ENCODE measurements around the gene EFHB. TPM values are rescaled to one million over a fixed set of nuclear protein-coding genes. Genes with fewer than 3 reads are reported as not detected.
A peak's percentile ranks its signal among the peaks of the same experiment; 100 is the strongest.

EFHB gene
- total and polyA plus RNA-seq, 10 of the 15 experiments (the other 5 are each of a cell fraction or from before 2014, with no cell fraction given): 0.12 to 0.95 (median 0.53) TPM; not detected in 3

DNA sequence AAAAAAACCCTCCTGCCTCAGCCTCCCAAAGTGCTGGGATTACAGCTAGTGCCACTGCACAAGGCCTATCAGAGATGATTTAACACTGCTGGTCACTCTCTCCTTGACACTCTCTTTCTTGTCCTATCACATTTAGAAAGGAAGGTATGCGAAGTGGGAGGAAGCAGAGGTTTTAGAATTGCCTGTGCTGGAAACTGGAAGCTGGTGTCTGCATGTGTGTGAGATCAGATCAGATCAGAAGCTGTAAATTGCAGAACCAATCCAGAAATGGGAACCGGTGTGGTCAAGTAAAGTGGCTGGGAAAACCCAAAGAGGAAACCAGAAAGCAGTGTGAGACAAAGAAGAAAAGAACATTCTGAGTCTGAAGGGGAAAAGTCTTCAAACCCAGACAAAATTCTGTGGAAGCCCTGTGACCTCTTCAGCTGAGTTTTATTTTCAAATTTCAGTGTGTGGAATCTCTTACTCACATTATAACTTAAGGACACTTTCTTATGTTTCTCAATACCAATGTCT, 2.8 kb downstream of the EFHB start (continued):
- TF ChIP-seq, protein P1, sequence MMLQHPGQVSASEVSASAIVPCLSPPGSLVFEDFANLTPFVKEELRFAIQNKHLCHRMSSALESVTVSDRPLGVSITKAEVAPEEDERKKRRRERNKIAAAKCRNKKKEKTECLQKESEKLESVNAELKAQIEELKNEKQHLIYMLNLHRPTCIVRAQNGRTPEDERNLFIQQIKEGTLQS (IDR thresholded peaks at IDR 0.05; ENCODE audit: borderline replicate concordance, extremely low read depth, low read depth, low read length): no peak
- TF ChIP-seq ZBTB4 (CRISPR knock-in tag; IDR thresholded peaks at IDR 0.05) (no peak), SMAD1 (IDR thresholded peaks at IDR 0.05; ENCODE audit: low read depth, partially characterized antibody) (no peak), MEF2B (IDR thresholded peaks at IDR 0.05; ENCODE audit: partially characterized antibody, poor library complexity, severe bottlenecking) (no peak), NFYB (IDR thresholded peaks at IDR 0.05; ENCODE audit: insufficient read depth, low read depth, low read length) (no peak), FOXM1 (IDR thresholded peaks at IDR 0.05; ENCODE audit: low read depth, low read length) (peak; percentile 73), NRF1 (conservative IDR thresholded peaks at IDR 0.05; ENCODE audit: low read depth, low read length) (no peak), CUX1 (IDR thresholded peaks at IDR 0.05; ENCODE audit: insufficient replicate concordance, low read depth, low read length) (no peak), EZH2 (IDR thresholded peaks at IDR 0.05; ENCODE audit: borderline replicate concordance, control insufficient read depth, low read depth, low read length) (no peak)

Measured in GM12878 (cell line).